Cardiac fibroblast (primary cell): ENCODE measurements around the gene KRTAP21-3.

Experiments
- DNase-seq, 2 donors: peaks; one replicate each; pipeline versions ENCODE4 v3.0.0 to v3.0.0-alpha.2; 2010; ENCODE audit warnings: low read depth in 2 of 2
- H3K4me3 ChIP-seq, 2 donors: replicated peaks in 1 of 2; 1 replicate in 1 of 2; 2 replicates in 1 of 2; pipeline ENCODE4 v1.5.1; 2011; ENCODE audit warnings: low read depth in 2 of 2, low read length in 2 of 2, mild to moderate bottlenecking in 2 of 2, moderate library complexity in 1 of 2
- TF ChIP-seq, protein P1 (sequence below): IDR thresholded peaks from one replicate; pipeline ENCODE4 v1.5.1; 2011; ENCODE audit warnings: low read depth, mild to moderate bottlenecking, low read length, inconsistent platforms

KRTAP21-3 gene

DNA sequence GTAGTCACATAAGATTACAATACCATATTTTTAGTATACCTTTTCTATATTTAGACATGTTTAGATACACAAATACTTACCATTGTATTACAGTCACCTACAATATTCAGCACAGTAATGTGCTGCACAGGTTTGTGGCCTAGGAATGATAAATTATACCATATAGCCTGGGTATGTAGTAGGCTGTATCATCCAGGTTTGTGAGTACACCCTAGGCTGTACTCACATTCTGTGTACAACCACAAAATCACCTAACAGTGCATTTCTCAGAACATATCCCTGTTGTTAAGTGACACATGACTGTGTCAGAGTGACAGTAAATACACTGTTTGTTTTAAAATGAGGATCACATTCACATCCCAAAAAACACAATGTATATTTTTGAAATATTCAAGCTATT is 11.2 kb downstream of the KRTAP21-3 start:
- no peak overlapping the region for H3K4me3 ChIP-seq
- TF ChIP-seq, protein P1, sequence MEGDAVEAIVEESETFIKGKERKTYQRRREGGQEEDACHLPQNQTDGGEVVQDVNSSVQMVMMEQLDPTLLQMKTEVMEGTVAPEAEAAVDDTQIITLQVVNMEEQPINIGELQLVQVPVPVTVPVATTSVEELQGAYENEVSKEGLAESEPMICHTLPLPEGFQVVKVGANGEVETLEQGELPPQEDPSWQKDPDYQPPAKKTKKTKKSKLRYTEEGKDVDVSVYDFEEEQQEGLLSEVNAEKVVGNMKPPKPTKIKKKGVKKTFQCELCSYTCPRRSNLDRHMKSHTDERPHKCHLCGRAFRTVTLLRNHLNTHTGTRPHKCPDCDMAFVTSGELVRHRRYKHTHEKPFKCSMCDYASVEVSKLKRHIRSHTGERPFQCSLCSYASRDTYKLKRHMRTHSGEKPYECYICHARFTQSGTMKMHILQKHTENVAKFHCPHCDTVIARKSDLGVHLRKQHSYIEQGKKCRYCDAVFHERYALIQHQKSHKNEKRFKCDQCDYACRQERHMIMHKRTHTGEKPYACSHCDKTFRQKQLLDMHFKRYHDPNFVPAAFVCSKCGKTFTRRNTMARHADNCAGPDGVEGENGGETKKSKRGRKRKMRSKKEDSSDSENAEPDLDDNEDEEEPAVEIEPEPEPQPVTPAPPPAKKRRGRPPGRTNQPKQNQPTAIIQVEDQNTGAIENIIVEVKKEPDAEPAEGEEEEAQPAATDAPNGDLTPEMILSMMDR = no peak
- no peak for DNase-seq

DNA sequence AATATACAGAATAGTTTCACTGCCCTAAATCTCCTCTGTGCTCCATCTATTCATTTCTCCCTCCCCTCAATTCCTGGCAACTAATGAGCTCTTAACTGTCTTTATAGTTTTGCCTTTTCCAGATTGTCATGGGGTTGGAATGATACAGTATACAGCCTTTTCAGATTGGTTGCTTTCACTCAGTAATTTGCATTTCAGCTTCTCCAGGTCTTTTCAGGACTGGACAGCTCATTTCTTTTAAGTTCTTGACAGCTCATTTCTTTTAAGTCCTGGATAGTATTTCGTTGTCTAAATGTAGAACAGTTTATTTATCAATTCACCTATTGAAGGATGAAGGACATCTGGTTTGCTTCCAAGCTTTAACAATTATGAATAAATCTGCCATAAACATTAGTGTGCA is 22.6 kb downstream of the KRTAP21-3 start:
- no peak overlapping the region for H3K4me3 ChIP-seq
- TF ChIP-seq, protein P1 = no peak
- DNase-seq = no peak

DNA sequence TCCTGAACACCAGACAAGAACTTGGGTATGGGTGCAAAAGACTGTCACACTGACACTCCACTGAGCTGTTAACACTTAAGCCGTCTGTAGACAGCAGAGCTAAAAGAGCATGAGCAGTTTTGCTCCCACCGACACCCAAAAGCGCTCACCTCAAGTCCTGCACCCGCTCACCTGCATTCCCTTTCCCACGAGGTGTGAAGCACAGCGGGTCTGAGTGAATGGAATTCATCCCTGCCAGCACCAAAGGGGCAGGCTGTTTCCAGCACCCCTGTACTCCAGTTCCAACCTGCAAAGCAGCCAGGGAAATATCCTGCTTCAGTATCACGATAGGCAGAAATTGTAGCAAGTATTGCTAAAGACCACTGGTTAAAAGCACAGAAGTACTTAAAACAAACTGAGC is 28.8 kb downstream of the KRTAP21-3 start:
- no peak overlapping the region for H3K4me3 ChIP-seq
- TF ChIP-seq, protein P1 = no peak
- no peak for DNase-seq

DNA sequence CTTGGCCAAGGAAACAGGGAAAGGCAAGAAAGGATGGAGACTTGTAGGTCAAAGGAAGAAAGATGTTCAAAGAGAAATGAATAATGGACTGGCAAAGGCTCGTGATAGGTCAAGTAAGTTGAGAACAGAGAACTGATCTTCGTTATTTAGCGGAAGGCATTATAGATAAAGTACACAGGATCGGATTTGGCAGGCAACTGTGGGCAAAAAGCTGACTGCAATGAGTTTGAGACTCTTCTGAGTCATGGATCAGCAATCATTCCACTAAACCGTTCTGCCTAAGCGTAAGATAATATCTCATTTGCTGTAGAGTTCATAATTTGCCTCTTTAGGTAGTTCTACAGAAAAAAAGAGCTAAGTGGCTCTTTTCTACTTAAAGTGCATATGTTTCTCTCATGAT is 34.1 kb downstream of the KRTAP21-3 start:
- H3K4me3 ChIP-seq = no peak overlapping the region
- TF ChIP-seq, protein P1 = no peak
- DNase-seq = no peak

DNA sequence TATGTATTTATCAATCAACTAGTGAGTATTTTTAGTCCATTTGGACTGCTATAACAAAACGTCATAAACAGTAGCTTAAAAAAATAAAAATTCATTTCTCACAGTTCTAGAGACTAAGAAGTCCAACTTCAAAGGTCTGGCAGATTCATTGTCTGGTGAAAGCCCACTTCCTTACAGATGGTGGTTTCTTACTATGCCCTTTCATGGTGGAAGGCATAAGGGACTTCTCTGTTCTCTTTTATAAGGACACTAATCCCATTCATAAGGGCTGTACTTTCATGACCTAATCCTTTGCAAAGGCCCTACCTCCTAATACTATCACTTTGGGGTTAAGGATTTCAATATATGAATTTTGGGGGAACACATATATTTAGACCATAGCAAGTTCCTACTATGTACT is 38.0 kb downstream of the KRTAP21-3 start:
- TF ChIP-seq, protein P1 = no peak
- DNase-seq = no peak
- no peak overlapping the region for H3K4me3 ChIP-seq

DNA sequence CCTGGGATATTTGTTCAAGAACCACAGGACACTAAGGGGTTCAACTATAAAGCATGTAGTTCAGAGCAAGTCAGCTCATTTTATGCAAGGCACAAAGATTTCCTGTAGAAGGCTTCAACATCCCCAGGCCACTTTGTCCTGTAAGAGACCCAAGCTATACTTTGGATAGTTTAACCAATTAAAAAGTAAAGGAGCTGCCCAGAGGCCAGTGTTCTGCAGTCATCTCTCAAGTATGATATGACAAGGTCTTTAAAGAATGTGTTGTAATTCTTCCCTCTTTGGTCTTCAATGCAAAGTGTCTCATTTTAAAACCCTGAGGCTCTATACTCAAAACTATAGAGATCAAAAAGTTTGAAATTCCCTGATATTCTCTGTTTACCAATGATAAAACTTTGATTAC is 41.8 kb downstream of the KRTAP21-3 start:
- no peak for DNase-seq
- no peak overlapping the region for H3K4me3 ChIP-seq
- TF ChIP-seq, protein P1 = no peak

DNA sequence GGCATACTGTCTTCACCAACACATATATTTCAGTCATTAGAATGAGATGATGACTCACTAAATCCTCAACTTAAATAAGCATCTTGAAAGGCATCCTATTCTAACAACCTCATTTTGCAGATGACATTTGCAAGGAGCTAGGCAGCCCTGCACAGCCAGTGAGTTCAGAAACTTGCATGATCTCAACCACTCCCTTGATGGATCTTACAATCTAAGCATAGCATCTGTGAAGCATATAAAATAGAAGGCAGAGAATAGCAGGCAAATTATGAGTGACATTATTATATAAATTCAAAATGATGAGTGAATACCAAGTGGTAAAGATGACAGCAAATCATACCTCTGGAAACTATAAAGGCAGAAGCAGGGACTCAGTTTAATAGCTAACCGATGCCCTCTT is 44.3 kb downstream of the KRTAP21-3 start:
- DNase-seq = no peak
- TF ChIP-seq, protein P1 = no peak
- no peak overlapping the region for H3K4me3 ChIP-seq
